ENCODE results near the gene CPM.

- no peak for TF ChIP-seq NFYB (CRISPR knock-in tag; conservative IDR thresholded peaks at IDR 0.05; ENCODE audit: low read depth)
- no peak for TF ChIP-seq CTCF (IDR thresholded peaks at IDR 0.05)
Measured at GRCh38 chr12:68821357-68822188, 111.4 kb downstream of the CPM start.

Measured in WTC11 (cell line).